Amniotic stem cell (primary cell): ENCODE data around the gene NEURL4.
A peak's percentile ranks its signal among the peaks of the same experiment; 100 is the strongest.
"Not testable (repeated sequence)": the region's sequence is repeated elsewhere in the genome, so short reads cannot be mapped to it uniquely, and the experiment has no call there.

Experiments used
- DNase-seq: peaks from one replicate; lab custom pipeline; 2025; lab: John Stamatoyannopoulos, UW

NEURL4 gene

GRCh38 chr17:7347630-7348477 lies 18.7 kb upstream of the NEURL4 start:
- no peak for DNase-seq

- no peak for DNase-seq
Measured at GRCh38 chr17:7346761-7347614, 17.9 kb upstream of the NEURL4 start.

DNA sequence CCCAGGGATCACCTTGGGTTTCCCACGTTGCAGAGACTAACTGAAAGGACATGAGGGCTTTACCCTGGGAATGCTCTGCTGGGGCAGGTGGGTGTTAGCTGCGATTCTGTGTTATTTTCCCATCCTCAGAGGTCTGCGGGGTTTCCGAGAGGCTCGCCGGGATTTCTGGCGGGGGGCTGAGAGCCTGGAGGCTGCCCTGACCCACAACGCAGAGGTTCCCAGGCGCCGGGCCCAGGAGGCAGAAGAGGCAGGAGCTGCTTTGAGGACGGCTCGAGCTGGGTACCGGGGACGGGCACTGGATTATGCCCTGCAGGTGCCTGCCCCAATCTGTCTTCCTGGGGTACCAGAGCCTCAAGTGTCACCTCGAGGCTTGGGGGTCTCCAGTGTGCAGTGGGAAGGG lies 14.1 kb upstream of the NEURL4 start:
- DNase-seq: no peak

GRCh38 chr17:7341842-7342241 lies 12.7 kb upstream of the NEURL4 start:
- DNase-seq: no peak

- no peak for DNase-seq
Measured at GRCh38 chr17:7340179-7340578, 11.0 kb upstream of the NEURL4 start.

DNA sequence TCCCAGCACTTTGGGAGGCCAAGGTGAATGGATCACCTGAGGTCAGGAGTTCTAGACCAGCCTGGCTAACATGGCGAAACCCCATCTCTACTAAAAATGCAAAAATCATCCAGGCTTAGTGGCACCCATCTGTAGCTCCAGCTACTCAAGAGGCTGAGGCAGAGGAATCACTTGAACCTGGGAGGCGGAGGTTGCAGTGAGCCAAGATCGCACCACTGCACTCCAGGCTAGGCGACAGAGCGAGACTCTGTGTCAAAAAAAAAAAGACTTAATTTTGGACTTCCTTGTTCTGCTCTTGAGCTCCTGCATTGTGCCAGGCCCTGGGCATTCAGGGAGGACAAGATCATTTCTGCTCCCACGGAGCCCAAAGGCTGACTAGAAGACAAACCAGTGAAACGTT lies 8.5 kb upstream of the NEURL4 start:
- not testable (repeated sequence) for DNase-seq

GRCh38 chr17:7336240-7337175 lies 7.4 kb upstream of the NEURL4 start, which contains the start of gene ACAP1:
Gene ACAP1 (plus strand): TSS chr17:7336529. CDS start chr17:7336735, 206 bp downstream.
- DNase-seq: no peak

DNA sequence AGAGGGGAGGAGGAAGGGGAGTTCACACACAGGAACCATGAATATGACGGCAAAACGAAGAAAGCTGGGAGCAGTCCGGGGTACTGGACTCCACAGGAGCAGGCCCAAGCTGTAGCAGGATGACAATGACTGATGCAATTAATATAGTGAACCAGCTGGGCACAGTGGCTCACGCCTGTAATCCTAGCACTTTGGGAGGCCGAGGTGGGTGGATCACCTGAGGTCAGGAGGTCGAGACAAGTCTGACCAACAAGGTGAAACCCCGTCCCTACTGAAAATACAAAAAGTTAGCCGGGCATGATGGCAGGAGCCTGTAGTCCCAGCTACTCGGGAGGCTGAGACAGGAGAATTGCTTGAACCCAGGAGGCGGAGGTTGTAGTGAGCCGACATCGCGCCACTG lies 6.6 kb upstream of the NEURL4 start:
- DNase-seq: not testable (repeated sequence)

- DNase-seq: no peak
Measured at GRCh38 chr17:7334938-7335538, 5.9 kb upstream of the NEURL4 start.

- not testable (repeated sequence) for DNase-seq
Measured at GRCh38 chr17:7332600-7333069, 3.5 kb upstream of the NEURL4 start.

DNA sequence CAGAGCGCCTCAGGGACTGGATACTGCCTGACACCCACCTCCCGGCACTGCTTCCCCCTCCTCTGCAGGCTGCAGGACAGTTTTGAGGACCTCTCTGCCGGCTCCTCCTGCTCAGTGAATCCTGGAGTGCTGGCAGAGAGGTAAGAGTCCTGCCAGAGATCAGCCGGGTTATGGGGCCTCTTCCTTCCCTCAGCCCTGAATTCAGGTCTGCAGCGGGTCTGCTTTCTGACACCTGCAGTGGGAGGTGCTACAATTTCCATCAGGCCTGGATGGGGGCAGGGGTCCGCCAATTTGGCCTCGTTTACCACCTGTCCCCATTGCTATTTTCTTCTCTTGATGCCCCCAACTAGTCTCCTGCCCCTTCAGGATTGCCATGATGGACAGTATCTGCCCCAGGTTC lies 3.0 kb upstream of the NEURL4 start:
- no peak for DNase-seq

- DNase-seq: no peak
Measured at GRCh38 chr17:7330638-7331015, 1.5 kb upstream of the NEURL4 start.

GRCh38 chr17:7329997-7330637 lies 982 bp upstream of the NEURL4 start:
- peak; percentile 67 for DNase-seq

DNA sequence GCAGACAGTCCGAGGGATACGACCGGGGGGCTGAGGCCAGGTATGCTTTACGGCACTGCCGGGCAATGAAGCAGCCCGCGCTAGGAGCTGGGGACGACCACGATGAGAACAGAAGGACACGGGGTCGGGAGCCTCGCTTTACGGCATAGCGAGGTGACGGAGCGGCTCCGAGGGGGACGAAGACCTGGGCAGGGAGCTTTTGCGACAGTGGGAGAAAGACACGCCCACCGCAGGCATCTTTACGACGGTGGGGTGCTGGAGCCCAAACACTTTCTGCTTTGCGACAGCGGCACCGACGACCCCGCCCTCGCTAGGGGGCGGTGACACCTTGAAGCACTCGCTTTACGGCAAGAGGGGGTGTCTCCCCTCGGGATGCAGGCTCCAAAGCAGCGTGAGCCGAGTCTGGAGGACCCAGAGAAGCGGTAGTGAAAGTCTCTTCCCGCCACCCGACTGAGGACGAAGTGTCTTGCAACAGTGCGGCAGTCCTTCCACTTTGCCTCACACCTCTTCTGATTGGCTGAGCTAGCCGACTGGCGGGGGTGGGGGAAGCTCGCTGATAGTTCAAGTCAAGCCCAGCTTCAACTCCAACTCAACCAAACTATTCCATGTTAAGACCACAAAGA lies 350 bp upstream of the NEURL4 start:
- DNase-seq: peak; percentile 98

DNA sequence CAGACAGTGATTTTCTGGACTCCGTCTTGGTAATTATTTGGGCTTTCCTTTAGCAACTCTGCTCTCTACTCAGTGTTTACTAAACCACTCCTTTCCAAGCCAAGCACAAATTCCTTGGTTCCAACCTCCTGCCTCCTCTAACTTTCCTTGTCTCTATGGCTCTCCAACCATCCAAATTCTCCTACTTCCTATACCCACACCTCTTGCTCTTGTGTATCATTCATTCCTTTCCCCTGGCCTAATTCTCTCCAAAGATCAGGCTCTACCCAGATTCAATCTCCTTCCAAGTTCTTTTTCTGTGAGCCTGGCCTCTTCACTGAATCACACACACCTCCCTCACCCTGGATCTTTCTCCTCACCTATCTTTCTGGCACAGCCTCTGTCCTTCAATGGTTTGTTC lies 1.1 kb downstream of the NEURL4 start:
- no peak for DNase-seq

DNA sequence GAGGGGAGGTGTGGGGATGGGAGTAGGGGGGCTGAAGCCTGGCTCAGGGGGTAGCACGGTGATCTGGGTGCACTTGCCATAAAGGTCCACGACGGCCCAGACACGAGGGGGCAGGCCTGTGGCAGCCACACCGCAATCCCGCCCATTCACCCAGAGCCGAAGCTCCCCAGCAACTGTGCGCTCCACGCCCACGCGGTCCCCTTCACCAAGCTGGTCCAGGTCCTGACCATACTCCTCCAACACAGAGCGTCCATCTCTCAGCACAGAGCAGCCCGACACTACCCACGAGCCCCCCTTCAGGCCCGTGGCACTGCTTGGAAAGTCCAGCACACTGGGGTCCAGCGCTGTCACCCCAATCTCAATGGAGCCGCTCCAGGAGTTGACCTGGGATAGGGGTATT lies 1.6 kb downstream of the NEURL4 start:
- no peak for DNase-seq

- no peak for DNase-seq
Measured at GRCh38 chr17:7327056-7327455, 2.1 kb downstream of the NEURL4 start.

DNA sequence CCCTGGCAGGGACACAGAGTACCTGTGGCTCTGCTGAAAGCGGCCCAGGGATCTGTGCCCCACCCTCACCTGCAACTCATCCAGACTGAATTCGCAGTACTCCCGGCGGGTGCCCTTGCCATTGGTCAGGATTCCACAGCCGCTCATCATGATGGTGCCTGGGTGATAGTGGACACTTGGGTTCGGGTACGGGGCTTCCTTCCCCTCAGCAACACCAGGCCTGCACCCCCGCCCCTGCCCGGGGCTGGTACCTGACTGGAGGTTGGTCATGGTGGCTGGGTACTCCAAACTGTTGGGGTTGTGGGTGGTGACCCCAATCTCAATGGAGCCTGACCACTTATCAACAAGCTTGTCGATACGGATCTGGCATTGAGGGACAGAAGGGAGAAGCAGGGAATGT lies 2.9 kb downstream of the NEURL4 start:
- no peak for DNase-seq

- DNase-seq: no peak
Measured at GRCh38 chr17:7325031-7325528, 4.1 kb downstream of the NEURL4 start.

DNA sequence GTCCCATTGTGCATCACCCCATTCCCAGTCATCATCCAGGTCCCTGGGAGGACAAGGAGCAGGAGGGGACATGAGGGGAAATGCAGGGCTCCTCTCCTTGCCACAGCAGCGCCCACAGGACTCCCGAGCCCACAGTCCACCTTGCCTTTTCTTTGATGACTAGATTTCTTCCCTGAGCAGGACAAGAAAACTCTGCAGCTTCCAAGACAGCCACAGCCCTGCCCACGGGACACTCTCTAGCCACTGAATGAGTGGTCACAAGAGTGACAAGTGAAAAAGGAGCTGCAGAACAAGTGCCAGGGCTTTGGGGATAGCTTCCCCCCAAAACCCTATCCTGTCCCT lies 4.7 kb downstream of the NEURL4 start:
- DNase-seq: no peak
